Measurements from ENCODE around the gene COL28A1. TPM values are rescaled to one million over a fixed set of nuclear protein-coding genes. Genes with fewer than 3 reads are reported as not detected.
"Not testable (repeated sequence)": the region's sequence is repeated elsewhere in the genome, so short reads cannot be mapped to it uniquely, and the experiment has no call there.

Gene COL28A1
- polyA plus RNA-seq, 3 donors, result 8.1 to 10.4 (median 9.5) TPM

- DNase-seq, result no peak
These were observed 119.4 kb downstream of the COL28A1 start for GRCh38 chr7:7416031-7416858.

- no peak for DNase-seq
These were observed 120.7 kb downstream of the COL28A1 start for GRCh38 chr7:7414791-7415603.

DNA sequence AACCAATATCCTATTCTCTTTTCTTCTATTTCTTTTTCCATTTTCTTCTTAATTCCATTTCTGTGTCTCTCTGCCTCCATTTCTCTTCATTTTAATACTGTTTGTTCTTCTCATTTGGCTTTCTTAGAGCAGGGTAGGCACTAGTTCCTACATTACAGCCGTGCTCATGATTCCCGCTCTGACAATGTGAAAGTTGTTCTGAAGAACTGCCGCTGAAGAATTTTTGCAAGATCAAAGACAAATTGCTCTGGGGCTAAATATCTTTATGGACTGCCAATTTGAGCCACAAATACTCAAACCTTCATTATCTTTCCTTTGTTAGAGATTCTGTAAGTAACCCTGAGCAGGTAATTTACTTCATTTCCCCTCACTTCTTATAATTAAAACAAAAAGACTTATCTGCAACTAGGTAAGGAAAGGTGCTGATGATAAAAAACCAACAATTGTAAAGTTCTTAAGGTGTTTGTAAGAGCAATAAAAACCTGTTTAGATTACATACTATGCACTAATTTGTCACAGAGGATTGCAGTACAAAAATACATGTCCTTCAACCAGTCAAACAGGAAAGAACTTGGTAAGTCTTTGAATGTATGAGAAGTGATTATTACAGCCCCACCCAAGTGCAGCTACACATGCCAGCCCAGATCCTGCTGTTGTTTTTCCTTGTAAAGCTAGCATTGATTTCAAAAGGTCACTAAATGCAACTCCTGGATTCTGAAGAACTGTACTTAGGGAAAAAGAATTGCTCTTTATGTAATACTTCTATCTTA, 127.5 kb downstream of the COL28A1 start:
- DNase-seq, result no peak

DNA sequence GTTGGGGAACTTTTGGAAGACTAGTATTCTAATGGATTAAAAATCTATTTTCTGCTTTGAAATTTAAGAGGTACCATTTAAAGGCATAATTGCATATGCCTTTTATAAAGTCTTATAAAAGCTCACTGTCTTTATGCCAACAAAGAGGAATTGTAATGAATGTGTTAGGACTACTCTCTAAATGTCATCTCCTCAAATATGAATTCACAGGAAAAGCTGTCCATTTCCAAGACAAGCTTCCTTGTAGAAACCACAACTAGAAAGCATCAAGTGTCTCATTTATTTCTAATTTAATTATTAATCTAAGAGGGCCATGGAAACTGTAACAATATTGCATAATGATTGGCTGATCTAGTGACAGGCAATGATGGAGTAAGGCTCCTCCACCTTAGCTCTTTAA, 130.2 kb downstream of the COL28A1 start:
- DNase-seq, result no peak

DNA sequence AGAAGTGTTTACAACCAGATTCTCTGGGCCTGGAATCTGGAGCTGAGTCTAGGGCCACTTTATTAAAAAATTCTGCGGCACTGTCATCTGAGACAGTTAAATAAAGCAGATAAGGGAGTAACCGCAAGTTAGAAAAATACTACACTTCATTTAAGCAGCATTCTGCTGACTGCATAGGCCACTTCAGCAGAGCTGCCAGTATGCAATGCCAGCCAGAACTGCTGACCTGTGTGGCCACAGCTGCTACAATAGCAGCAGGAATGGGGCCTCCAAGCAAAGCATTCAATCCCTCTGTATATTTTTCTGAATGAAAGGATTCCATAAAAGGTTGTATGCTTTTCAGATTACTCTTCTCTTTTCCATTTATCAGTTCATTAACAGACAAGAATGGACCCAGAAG, 136.0 kb downstream of the COL28A1 start:
- no peak for DNase-seq

- no peak for DNase-seq
These were observed 139.9 kb downstream of the COL28A1 start for GRCh38 chr7:7395785-7396184.

DNA sequence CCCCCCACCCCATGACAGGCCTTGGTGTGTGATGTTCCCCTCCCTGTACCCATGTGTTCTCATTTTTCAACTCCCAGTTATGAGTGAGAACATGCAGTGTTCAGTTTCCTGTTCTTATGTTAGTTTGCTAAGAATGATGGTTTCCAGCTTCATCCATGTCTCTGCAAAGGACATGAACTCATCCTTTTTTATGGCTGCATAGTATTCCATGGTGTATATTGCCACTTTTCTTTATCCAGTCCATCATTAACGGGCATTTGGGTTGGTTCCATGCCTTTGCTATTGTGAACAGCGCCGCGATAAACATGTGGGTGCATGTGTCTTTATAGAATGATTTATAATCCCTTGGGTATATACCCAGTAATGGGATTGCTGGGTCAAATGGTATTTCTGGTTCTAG, 147.5 kb downstream of the COL28A1 start:
- DNase-seq, result not testable (repeated sequence)

- DNase-seq, result no peak
These were observed 150.3 kb downstream of the COL28A1 start for GRCh38 chr7:7385421-7385820.

GRCh38 chr7:7384228-7384627, 151.4 kb downstream of the COL28A1 start:
- no peak for DNase-seq

DNA sequence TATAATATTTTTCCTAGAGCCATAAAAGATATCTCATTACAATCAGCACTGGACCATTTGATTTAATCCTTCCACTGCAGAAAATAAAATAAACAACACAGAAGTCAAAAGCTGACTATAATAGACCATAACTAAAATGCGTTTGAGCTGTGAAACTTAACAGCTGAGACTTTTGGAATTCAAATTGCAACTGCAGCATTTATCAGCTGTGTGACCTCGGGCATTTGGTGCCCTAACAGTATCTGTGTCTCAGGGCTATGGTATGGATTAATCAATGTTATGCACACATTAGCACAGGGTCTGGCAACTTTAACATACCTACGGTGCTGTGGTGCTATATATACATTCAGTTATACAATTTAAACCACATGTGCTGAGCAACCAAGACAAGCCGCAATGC, 160.1 kb downstream of the COL28A1 start:
- no peak for DNase-seq

- no peak for DNase-seq
These were observed 165.6 kb downstream of the COL28A1 start for GRCh38 chr7:7370076-7370475.

GRCh38 chr7:7369134-7369533, 166.5 kb downstream of the COL28A1 start:
- DNase-seq, result no peak

DNA sequence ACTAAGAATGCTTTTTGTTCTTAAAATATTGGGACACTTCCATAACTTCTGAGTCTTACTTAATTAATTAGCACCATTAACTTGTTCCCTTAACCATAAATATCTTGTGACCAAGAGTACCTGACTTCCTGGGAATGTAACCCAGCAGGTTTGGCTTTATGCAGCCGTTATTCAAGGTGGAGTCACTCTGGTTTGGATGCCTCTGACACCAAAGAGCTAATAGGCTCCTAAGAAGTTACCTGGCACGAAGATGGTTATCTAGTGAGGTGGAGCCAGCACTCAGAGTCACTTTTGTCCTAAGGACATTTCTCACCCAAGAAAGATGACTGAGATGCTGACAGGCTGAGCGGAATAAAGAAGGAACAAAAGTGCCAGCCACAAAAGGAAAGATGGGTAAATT, 181.0 kb downstream of the COL28A1 start:
- DNase-seq, result no peak

DNA sequence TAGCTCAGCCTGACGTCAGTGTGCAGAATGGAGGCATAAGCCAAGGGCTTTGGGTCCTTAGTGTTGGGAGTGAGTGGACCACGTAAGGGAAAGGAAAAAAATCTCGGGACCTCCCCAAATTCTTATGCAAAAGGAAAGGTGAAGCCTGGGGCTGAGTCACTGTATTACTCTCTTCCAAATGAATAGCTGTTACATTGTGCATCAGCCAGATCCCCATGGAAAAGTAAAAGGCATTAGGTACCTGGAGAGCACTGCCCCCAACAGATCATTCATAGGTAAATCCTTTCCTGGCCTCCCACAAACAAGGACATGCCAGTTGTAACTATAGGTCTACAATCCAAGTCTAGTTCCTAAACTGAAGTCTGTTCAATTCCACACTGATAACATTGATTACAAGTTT, 182.8 kb downstream of the COL28A1 start:
- DNase-seq, result no peak

DNA sequence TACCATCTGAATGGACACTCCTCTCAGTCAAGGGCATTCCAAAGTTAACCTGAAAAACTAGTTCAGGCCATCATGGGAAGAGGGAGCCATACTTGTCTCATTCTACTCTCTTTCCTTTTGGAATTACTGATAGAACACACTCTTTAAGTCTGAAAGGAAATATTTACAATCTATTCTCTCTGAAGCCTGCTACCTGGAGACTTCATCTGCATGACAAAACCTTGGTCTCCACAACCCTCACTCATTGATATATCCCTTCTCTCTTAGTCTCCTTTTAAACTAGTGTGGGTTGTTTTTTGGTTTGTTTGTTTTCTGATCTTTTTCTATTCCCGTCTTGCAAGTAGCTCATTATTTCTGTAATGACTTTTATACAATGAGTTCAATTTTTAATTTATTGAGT, 183.8 kb downstream of the COL28A1 start:
- DNase-seq, result no peak

DNA sequence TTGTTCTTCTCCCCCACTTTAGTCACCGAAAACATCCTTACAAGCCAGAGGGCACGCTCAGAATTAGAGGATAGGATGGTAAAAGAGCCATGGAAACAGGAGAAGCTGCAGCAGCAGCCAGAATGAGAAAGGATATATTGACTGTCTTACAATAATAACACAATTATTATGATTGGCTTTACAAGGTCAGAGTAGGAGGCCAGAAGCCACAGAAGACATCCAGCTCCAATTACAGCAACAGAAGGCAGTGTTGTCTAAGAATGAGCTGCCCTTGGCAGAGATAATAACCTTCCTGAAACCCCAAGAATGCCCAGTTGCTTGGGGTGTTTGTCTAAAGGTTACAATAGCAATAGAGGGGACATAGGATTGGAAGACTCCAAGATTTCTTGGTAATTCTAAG, 184.5 kb downstream of the COL28A1 start:
- DNase-seq, result no peak

DNA sequence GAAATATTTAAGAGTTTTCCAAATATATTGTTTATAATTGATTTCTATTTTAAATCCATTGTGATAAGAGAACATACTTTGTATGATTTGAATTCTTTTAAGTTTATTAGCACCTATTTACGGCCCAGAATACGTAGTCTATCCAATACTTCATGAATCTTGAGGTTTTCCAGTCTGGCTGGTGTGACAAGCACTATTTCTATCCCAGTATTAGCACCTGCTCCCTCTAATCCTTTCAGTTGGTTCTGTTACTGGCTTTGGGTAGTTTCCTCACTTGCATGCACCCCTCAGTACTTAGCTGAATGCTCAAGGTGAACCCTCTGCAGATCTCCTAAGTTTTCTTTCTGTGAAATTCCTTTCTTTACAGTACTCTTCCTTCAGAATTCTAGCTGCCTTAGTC, 186.5 kb downstream of the COL28A1 start:
- no peak for DNase-seq

DNA sequence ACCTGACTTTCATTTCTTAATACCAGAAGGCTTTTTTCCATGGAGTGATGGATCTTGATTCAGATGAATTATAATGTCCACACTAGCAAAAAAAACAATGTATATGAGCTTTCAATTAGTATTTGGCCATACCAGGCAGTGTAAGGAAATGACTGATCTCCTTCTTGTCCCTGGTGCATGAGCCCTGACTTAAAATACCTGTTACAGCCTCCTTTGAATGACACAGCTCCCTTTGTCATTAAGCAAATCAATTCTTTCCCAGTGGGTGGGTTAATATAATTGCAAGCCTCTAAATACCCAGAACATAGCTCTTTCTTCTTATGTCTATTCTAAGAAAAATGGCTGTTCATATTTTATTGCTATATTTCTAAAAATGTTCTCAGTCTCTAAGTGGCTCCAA, 188.6 kb downstream of the COL28A1 start:
- DNase-seq, result no peak

DNA sequence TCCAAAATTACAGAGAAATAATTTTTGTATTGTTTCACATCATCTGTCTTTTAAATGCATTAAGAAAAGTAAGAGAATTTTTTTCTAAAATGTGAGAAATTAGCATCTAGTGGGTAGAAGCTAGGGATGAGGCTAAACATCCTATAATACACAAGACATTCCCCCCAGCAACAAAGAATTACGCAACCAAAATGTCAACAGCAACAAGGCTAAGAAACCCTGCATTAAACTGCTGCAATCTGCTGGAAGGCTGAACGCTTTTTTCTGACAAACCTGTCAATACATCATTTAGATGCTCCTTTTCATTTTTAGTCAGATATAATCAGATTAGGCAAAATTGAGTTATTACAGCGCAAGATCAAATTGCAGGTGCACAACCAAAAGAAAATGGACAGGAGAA, 191.1 kb downstream of the COL28A1 start:
- DNase-seq, result no peak

DNA sequence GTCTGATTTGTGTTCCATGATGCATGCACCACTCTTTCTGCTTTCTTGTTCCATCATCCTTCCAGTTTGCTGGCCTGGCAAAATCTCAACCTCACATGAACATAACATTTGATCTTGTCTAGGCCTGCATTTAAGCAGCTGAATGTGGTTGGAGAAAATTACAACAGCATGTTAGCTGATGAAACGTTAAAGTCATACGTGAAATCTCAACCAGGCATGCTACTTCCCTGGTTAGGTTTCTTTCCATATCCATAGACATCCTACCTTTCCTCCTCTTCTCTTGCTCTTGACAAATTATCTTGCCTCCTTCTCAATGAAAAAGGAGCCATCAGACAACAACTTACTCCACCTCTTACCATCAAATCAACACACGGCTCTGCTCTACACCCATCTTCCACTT, 199.8 kb downstream of the COL28A1 start:
- no peak for DNase-seq

DNA sequence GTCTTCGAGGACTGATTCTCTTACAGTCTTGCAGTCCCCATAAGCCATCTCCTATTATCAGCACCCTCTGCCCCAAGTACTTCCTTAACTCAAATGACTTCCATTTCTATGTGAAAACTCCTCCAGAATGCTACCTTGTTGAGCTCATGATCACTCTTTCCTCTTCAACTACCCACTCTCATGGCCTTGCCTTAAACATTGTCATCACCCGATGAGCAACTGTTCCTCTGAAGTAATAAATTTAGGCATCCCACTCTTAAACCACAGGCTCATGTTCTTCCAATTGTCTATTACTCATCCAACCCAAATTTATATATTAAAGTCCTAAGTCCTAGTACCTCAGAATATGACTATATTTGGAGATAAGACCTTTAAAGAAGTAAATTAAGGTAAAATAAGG, 200.5 kb downstream of the COL28A1 start:
- no peak for DNase-seq

DNA sequence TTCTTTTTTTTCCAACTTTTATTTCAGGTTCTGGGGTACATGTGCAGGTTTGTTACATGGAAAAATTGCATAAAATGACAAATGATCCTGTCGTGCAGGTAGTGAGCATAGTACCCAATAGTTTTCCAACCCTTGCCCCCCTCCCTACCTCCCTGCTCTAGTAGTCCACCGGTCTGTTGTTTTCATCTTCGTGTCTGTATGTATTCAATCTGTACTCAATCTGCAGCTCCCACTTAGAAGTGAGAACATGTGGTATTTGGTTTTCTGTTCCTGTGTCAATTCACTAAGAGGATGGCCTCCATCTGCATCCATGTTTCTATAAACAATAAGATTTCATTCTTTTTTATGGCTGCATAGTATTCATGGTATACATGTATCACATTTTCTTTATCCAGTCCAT, 202.1 kb downstream of the COL28A1 start:
- no peak for DNase-seq

DNA sequence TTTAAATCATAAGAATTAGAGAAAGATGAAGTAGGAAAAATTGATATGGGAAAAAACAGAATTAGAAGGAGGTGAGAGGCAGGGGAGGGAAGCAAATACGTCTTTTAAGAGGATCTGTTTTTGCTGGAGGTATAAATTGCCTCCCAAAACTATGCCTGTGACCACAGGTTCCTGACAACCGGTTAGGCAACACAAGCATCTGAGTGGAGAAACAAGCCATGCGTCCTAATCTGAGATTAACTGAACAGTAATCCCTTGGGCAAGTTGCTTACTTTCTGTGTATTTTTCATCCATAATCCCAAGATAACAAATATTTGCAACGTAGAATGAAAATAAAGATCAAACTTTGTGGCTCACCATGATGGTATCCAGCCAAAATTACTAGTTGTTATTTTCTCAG, 204.2 kb downstream of the COL28A1 start:
- no peak for DNase-seq

Measured in renal pelvis (tissue), 4 donors.